Chondrocyte (in vitro differentiated cells): ENCODE results near the gene TGFA. TPM values are rescaled to one million over a fixed set of nuclear protein-coding genes. Genes with fewer than 3 reads are reported as not detected.

Experiments
- DNase-seq: peaks from one replicate; pipeline ENCODE4 v3.0.0; 2021; ENCODE audit warnings: mixed read lengths, low spot score
- H3K27ac Mint-ChIP-seq: one replicate; pipeline ENCODE4 v1.8.0; 2021; ENCODE audit warnings: mild to moderate bottlenecking, moderate library complexity, mixed read lengths; ENCODE audit not compliant: unreplicated experiment
- H3K27me3 Mint-ChIP-seq: 2 replicates; pipeline ENCODE4 v1.8.0; 2021; ENCODE audit warnings: low read depth, mixed read lengths
- H3K36me3 Mint-ChIP-seq: 2 replicates; pipeline ENCODE4 v1.8.0; 2021; ENCODE audit warnings: low read depth, mixed read lengths
- H3K4me1 Mint-ChIP-seq: 2 replicates; pipeline ENCODE4 v1.8.0; 2021; ENCODE audit warnings: low read depth, mild to moderate bottlenecking, mixed read lengths
- H3K4me3 Mint-ChIP-seq: one replicate; pipeline ENCODE4 v1.8.0; 2021; ENCODE audit warnings: mild to moderate bottlenecking, moderate library complexity, mixed read lengths; ENCODE audit not compliant: unreplicated experiment
- H3K9me3 Mint-ChIP-seq: 2 replicates; pipeline ENCODE4 v1.8.0; 2021; ENCODE audit warnings: low read depth, mixed read lengths
- CTCF ChIP-seq: fragments of 200-600 bp; sonication (generic); IDR thresholded peaks from 2 replicates; pipeline ENCODE4 v1.5.0; 2021; ENCODE audit warnings: antibody characterized with exemption, mild to moderate bottlenecking, moderate library complexity
- total RNA-seq: library from RNA; stranded (reverse); gene quantifications from 3 replicates; pipeline ENCODE4 v1.2.1, GENCODE V29; 2021

Gene TGFA
- total RNA-seq, 1 donor from 2014 or later = 0.25 TPM

- DNase-seq = no peak
Observed at GRCh38 chr2:70520825-70521224, 32.8 kb downstream of the TGFA start.

GRCh38 chr2:70519453-70519852 lies 34.2 kb downstream of the TGFA start:
- Mint-ChIP-seq H3K36me3 (no peaks in the 10 kb centered on the region), H3K9me3 (no peaks in the 10 kb centered on the region), H3K4me1 (peaks cover 5% of the 10 kb centered on the region), H3K27ac (no peak overlapping the region), H3K4me3 (no peak overlapping the region), H3K27me3 (peaks cover 29% of the 10 kb centered on the region)
- DNase-seq = no peak
- no peak for TF ChIP-seq CTCF

More at GRCh38 chr2:70520825-70521224, 32.8 kb downstream of the TGFA start:
- Mint-ChIP-seq H3K36me3 (no peaks in the 10 kb centered on the region), H3K27ac (no peak overlapping the region), H3K9me3 (no peaks in the 10 kb centered on the region), H3K4me1 (peaks cover 10% of the 10 kb centered on the region), H3K27me3 (peaks cover 28% of the 10 kb centered on the region), H3K4me3 (no peak overlapping the region)
- no peak for TF ChIP-seq CTCF

- Mint-ChIP-seq H3K27me3 (peaks cover 25% of the 10 kb centered on the region), H3K36me3 (no peaks in the 10 kb centered on the region), H3K4me3 (no peak overlapping the region), H3K27ac (no peak overlapping the region), H3K9me3 (no peaks in the 10 kb centered on the region), H3K4me1 (no peaks in the 10 kb centered on the region)
- DNase-seq = no peak
- TF ChIP-seq CTCF = no peak
Observed at GRCh38 chr2:70518557-70518956, 35.1 kb downstream of the TGFA start.

- no peaks in the 10 kb centered on the region for H3K4me1 Mint-ChIP-seq
- H3K9me3 Mint-ChIP-seq = no peaks in the 10 kb centered on the region
- H3K36me3 Mint-ChIP-seq = no peaks in the 10 kb centered on the region
- no peak overlapping the region for H3K4me3 Mint-ChIP-seq
- TF ChIP-seq CTCF = no peak
- DNase-seq = no peak
- H3K27me3 Mint-ChIP-seq = peaks cover 23% of the 10 kb centered on the region
- no peak overlapping the region for H3K27ac Mint-ChIP-seq
Observed at GRCh38 chr2:70517804-70518203, 35.8 kb downstream of the TGFA start.

- Mint-ChIP-seq H3K36me3 (no peaks in the 10 kb centered on the region), H3K4me1 (no peaks in the 10 kb centered on the region), H3K4me3 (no peak overlapping the region), H3K9me3 (no peaks in the 10 kb centered on the region), H3K27me3 (peaks cover 25% of the 10 kb centered on the region), H3K27ac (no peak overlapping the region)
- DNase-seq = no peak
- no peak for TF ChIP-seq CTCF
Observed at GRCh38 chr2:70516596-70516995, 37.0 kb downstream of the TGFA start.
